Sigmoid colon (tissue), 7 donors: Measurements from ENCODE around the gene CTBP2. TPM values are rescaled to one million over a fixed set of nuclear protein-coding genes. Genes with fewer than 3 reads are reported as not detected.

Source experiments
- DNase-seq: peaks from one replicate; pipeline ENCODE4 v3.0.0-alpha.2; 2019
- H3K27ac ChIP-seq, 4 donors: fragments of 200-600 bp; sonication (generic); one replicate each; pipeline ENCODE4 v1.5.1; 2016 to 2019; ENCODE audit warnings: mild to moderate bottlenecking in 1 of 4
- H3K27me3 ChIP-seq, 3 donors: fragments of 200-600 bp; sonication (generic); one replicate each; pipeline ENCODE4 v1.5.1; 2019; ENCODE audit warnings: mild to moderate bottlenecking in 1 of 3
- H3K36me3 ChIP-seq, 4 donors: fragments of 200-600 bp; sonication (generic); one replicate each; pipeline ENCODE4 v1.5.1; 2016 to 2019
- H3K4me1 ChIP-seq, 4 donors: fragments of 200-600 bp; sonication (generic); one replicate each; pipeline ENCODE4 v1.5.1; 2017 to 2019
- H3K4me3 ChIP-seq, 4 donors: fragments of 200-600 bp; sonication (generic); one replicate each; pipeline ENCODE4 v1.5.1; 2017 to 2019; ENCODE audit warnings: mild to moderate bottlenecking in 2 of 4, moderate library complexity in 1 of 4
- H3K9me3 ChIP-seq, 4 donors: fragments of 200-600 bp in 3 of 4; sonication (generic) in 3 of 4; one replicate each; pipeline versions ENCODE4 v1.5.1 to v1.6.1; 2013 to 2019
- EP300 ChIP-seq, 4 donors: sonication (generic); formaldehyde crosslinking; IDR thresholded peaks; one replicate each; pipeline ENCODE4 v1.6.1; 2017; ENCODE audit warnings: antibody characterized with exemption in 4 of 4
- POLR2A ChIP-seq, 2 donors: fragments of 450-650 bp; IDR thresholded peaks; one replicate each; pipeline ENCODE4 v1.6.1; 2016; ENCODE audit warnings: antibody characterized with exemption in 2 of 2, mild to moderate bottlenecking in 2 of 2, moderate library complexity in 2 of 2
- POLR2AphosphoS5 ChIP-seq, 4 donors: sonication (generic); formaldehyde crosslinking; IDR thresholded peaks; one replicate each; pipeline ENCODE4 v1.6.1; 2017; ENCODE audit warnings: antibody characterized with exemption in 4 of 4
- WGBS, 2 donors: extraction: QIAGEN DNeasy Blood & Tissue Kit; methylation state at CpG; one replicate each; pipeline ENCODE4 v1.1.7; 2013; 5-methylcytosine and 5-hydroxymethylcytosine counted together
- intact Hi-C: fragments of 100-400 bp; cut with DNase I; formaldehyde crosslinking; loops from one replicate; pipeline ENCODE4 v1.15.1; 2023
- polyA plus RNA-seq, 3 donors: library from polyadenylated mRNA; stranded (reverse); fragments of 200-250 nt; gene quantifications; one replicate each; pipeline ENCODE4 v1.2.3, GENCODE V29; 2013
- total RNA-seq, 4 donors: library from RNA; depleted of rRNA; stranded (reverse); fragments of >200 nt; gene quantifications; one replicate each; pipeline ENCODE4 v1.1.0, GENCODE V29; 2016
- TF ChIP-seq, protein P1 (sequence below), 4 experiments: fragments of 450-650 bp in 3 of 4; fragments of 200-600 bp in 1 of 4; IDR thresholded peaks; one replicate each; pipeline ENCODE4 v1.5.1; 2016 to 2019; ENCODE audit warnings: antibody characterized with exemption in 4 of 4, mild to moderate bottlenecking in 3 of 4, moderate library complexity in 2 of 4
- donor health status: healthy with polysubstance abuse.
- donor health status: Bipolar disorder and iron deficiency.
- donor health status: healthy.

Gene CTBP2
- total and polyA plus RNA-seq, 7 donors = 31.2 to 62.4 (median 52.0) TPM

DNA sequence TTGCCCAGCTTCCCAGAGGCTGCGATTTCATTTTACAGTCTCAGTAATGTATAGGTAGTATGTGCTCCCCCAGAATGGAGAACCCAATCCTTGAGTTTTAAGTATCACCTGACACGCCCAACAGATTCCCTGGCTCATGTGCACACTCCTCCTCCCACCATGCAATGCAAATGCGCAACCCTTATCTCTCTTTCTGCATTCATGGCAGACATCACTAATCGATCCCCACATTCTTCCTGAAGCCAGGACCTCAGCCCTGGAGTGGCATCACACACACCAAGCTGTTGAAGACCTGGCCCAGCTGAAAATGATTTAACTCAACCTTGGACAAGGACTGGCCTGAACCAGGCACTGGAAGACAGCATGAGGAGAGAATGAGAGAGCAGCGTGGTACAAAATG is 150.0 kb downstream of the CTBP2 start:
- Histone ChIP-seq H3K36me3 (peaks cover 0 to 4% (median 0%) of the 10 kb centered on the region in 4 donors), H3K27me3 (no peaks in the 10 kb centered on the region), H3K9me3 (no peaks in the 10 kb centered on the region), H3K4me1 (peaks cover 0 to 50% (median 25%) of the 10 kb centered on the region in 4 donors), H3K4me3 (no peak overlapping the region), H3K27ac (peak overlapping the region in 1 of 4 donors; percentile 38)
- peak; percentile 2 for DNase-seq
- TF ChIP-seq POLR2AphosphoS5 (IDR thresholded peaks at IDR 0.05) = no peak
- TF ChIP-seq EP300 (IDR thresholded peaks at IDR 0.05) = no peak
- TF ChIP-seq, protein P1, sequence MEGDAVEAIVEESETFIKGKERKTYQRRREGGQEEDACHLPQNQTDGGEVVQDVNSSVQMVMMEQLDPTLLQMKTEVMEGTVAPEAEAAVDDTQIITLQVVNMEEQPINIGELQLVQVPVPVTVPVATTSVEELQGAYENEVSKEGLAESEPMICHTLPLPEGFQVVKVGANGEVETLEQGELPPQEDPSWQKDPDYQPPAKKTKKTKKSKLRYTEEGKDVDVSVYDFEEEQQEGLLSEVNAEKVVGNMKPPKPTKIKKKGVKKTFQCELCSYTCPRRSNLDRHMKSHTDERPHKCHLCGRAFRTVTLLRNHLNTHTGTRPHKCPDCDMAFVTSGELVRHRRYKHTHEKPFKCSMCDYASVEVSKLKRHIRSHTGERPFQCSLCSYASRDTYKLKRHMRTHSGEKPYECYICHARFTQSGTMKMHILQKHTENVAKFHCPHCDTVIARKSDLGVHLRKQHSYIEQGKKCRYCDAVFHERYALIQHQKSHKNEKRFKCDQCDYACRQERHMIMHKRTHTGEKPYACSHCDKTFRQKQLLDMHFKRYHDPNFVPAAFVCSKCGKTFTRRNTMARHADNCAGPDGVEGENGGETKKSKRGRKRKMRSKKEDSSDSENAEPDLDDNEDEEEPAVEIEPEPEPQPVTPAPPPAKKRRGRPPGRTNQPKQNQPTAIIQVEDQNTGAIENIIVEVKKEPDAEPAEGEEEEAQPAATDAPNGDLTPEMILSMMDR (IDR thresholded peaks at IDR 0.05) = no peak
- TF ChIP-seq POLR2A (IDR thresholded peaks at IDR 0.05) = no peak
- intact Hi-C loops = no loop called here
- WGBS, 2 donors = 80 to 91% methylated on average over 5 of the region's 5 CpGs

DNA sequence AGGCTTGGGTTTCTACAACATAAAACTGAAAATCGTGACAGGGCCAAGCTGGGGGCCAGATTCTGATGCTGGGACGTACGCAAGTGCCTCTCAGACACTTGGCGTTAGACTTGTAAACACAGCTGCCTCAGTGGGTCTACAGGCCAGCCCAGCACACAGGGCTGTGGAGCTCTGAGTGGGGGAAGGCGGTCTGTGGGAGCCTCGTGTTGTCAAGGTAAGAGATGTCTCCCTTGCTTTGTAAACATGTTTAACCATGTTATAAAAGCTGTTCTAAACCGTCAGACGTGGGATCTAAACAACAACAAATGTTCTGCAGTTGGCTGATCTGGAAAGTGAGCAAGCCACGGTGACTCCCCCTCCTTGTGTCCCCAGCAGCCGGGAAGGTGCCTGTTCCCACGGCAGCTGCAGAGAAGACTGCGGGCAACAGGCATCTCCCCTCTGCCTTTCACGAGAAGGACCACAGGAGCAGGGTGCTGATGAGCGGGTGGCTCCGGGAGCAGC is 150.7 kb downstream of the CTBP2 start:
- Histone ChIP-seq H3K27me3 (no peaks in the 10 kb centered on the region), H3K4me1 (peaks cover 0 to 44% (median 22%) of the 10 kb centered on the region in 4 donors), H3K27ac (peak overlapping the region in 2 of 4 donors; percentile 3 to 33), H3K9me3 (no peaks in the 10 kb centered on the region), H3K4me3 (no peak overlapping the region), H3K36me3 (peaks cover 0 to 10% (median 0%) of the 10 kb centered on the region in 4 donors)
- TF ChIP-seq POLR2A (IDR thresholded peaks at IDR 0.05) (no peak), EP300 (IDR thresholded peaks at IDR 0.05) (no peak), POLR2AphosphoS5 (IDR thresholded peaks at IDR 0.05) (peak in 1 of 4 donors; percentile 28)
- TF ChIP-seq, protein P1 (IDR thresholded peaks at IDR 0.05) = no peak
- intact Hi-C loops = no loop called here
- DNase-seq = peak; percentile 68
- WGBS, 2 donors = 52 to 74% methylated on average over 15 of the region's 15 CpGs

DNA sequence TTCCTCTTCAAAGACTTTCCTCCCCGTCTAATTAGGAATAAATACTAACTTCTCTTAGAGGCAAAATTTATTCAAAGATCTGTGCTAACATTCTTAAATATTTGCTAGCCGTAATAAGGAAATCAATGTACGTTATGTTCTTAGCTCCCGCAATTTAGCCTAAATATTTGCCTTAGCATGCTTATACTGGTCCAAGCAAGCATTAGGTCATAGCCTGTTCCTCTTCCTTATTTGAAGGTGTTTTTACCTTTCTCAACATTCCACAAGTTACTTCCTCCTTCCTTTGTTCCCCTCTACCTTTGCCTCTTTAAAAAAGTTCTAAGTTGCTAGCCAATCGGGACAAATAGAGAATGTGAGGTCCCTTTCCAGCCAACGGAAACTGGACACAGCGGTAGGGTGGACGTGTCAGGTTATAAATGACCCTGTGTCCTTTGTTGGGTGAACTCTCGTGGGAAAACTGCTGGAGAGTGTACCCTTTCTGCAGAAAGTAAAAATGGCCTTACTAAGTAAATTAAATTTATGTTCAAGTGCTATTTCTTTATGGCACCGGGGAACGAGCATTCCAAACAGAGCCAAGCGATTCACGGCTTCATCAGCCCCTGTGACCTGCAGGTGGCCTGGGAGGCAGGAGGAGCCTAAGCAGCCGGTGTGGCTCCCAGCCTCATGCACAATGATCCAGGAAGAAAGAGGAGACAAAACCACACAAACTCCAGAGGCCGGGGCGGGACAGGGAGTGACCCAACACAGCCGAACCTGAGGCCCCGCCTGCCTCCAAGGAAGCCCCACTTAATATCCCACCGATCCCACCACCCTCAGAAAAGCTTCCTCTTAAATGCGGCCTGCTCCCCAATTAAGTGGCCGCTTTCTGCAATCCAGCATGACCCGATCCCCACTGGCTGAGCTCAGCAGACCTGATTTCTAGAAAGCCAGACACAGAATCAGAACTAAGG is 151.4 kb downstream of the CTBP2 start:
- H3K27ac ChIP-seq = peak overlapping the region in 2 of 4 donors; percentile 3 to 33
- H3K27me3 ChIP-seq = no peaks in the 10 kb centered on the region
- H3K4me1 ChIP-seq = peaks cover 0 to 36% (median 17%) of the 10 kb centered on the region in 4 donors
- no peaks in the 10 kb centered on the region for H3K9me3 ChIP-seq
- DNase-seq = peak; percentile 63
- TF ChIP-seq, protein P1 (IDR thresholded peaks at IDR 0.05) = no peak
- TF ChIP-seq EP300 (IDR thresholded peaks at IDR 0.05) (no peak), POLR2A (IDR thresholded peaks at IDR 0.05) (no peak), POLR2AphosphoS5 (IDR thresholded peaks at IDR 0.05) (no peak)
- 20 to 65% methylated on average over 22 of the region's 22 CpGs for WGBS, 2 donors
- H3K4me3 ChIP-seq = no peak overlapping the region
- H3K36me3 ChIP-seq = peaks cover 0 to 12% (median 0%) of the 10 kb centered on the region in 4 donors
- intact Hi-C loops = no loop called here

DNA sequence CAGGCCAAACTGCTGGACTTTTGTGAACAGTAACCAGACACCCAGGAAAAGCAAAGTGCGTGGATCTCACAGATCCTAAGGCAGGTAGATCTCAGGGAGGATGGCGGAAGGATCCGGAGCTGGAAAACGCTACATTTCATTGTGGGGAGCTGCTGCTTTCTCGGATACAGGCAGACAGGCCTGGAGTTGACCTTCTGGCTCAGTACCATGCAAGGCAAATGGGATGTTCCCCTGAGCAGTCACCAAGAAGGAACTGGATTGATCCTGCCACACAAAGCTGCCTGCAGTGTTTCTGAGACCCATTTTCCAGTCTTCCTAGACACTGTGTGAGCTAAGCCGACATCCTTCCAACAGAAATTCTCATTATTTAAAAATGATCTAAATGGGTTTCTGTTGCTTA is 152.9 kb downstream of the CTBP2 start:
- WGBS, 2 donors = 91 to 92% methylated on average over 6 of the region's 6 CpGs
- H3K4me1 ChIP-seq = peaks cover 0 to 33% (median 19%) of the 10 kb centered on the region in 4 donors
- H3K27ac ChIP-seq = peak overlapping the region in 2 of 4 donors; percentile 45 to 49

More for the DNA sequence above, 152.9 kb downstream of the CTBP2 start:
- TF ChIP-seq EP300 (IDR thresholded peaks at IDR 0.05) (no peak), POLR2A (IDR thresholded peaks at IDR 0.05) (no peak), POLR2AphosphoS5 (IDR thresholded peaks at IDR 0.05) (no peak)
- TF ChIP-seq, protein P1 (IDR thresholded peaks at IDR 0.05) = no peak
- Histone ChIP-seq H3K9me3 (no peaks in the 10 kb centered on the region), H3K36me3 (peaks cover 4 to 21% (median 6%) of the 10 kb centered on the region in 4 donors), H3K4me3 (no peak overlapping the region), H3K27me3 (no peaks in the 10 kb centered on the region)
- intact Hi-C loops = no loop called here
- no peak for DNase-seq
